H1 (cell line): Measurements from ENCODE around the gene SYMPK. TPM values are rescaled to one million over a fixed set of nuclear protein-coding genes. Genes with fewer than 3 reads are reported as not detected.
A peak's percentile ranks its signal among the peaks of the same experiment; 100 is the strongest.

ENCODE experiments used
- ASH2L ChIP-seq: fragments of 200-600, 300-600 bp; sonication (generic); IDR thresholded peaks from one replicate; pipeline ENCODE4 v1.7.1; 2017; ENCODE audit warnings: low read length
- CBX5 ChIP-seq: fragments of 300-800, 300-1000 bp; sonication (generic); IDR thresholded peaks from 2 replicates; pipeline ENCODE4 v1.7.1; 2016; ENCODE audit warnings: antibody characterized with exemption, low read length, low read depth
- CHD2 ChIP-seq: IDR thresholded peaks from 2 replicates; pipeline ENCODE4 v1.6.1; 2012; ENCODE audit warnings: low read length, improper control_type of control experiment
- EGR1 ChIP-seq: IDR thresholded peaks from 2 replicates; pipeline ENCODE4 v1.6.1; 2011; ENCODE audit warnings: low read depth, low read length, borderline replicate concordance
- FOSL1 ChIP-seq: IDR thresholded peaks from 2 replicates; pipeline ENCODE4 v1.6.1; 2011; ENCODE audit warnings: mild to moderate bottlenecking, low read depth, low read length, moderate library complexity; ENCODE audit not compliant: insufficient read depth
- HDAC2 ChIP-seq, 2 experiments: fragments of 300-600 bp in 1 of 2; sonication (generic) in 1 of 2; IDR thresholded peaks; 2 replicates each; pipeline ENCODE4 v1.6.1; 2011 to 2012; ENCODE audit warnings: low read depth in 2 of 2, low read length in 2 of 2, mild to moderate bottlenecking in 2 of 2, moderate library complexity in 2 of 2, borderline replicate concordance in 1 of 2, inconsistent platforms in 1 of 2
- HDAC6 ChIP-seq: IDR thresholded peaks from one replicate; pipeline ENCODE4 v1.7.1; 2012; ENCODE audit warnings: low read depth, mild to moderate bottlenecking, inconsistent platforms, low read length, moderate library complexity
- KDM4A ChIP-seq: IDR thresholded peaks from one replicate; pipeline ENCODE4 v1.7.1; 2012; ENCODE audit warnings: low read depth, mild to moderate bottlenecking, moderate library complexity, low read length, inconsistent platforms; ENCODE audit not compliant: severe bottlenecking
- MAFK ChIP-seq: IDR thresholded peaks from 2 replicates; pipeline ENCODE4 v1.6.1; 2012; ENCODE audit warnings: low read depth, mild to moderate bottlenecking, improper control_type of control experiment, low read length
- PHF8 ChIP-seq: fragments of 200-600 bp; sonication (generic); conservative IDR thresholded peaks from 2 replicates; pipeline ENCODE4 v1.7.1; 2012; ENCODE audit warnings: low read depth, mild to moderate bottlenecking, inconsistent platforms, low read length, moderate library complexity
- POLR2A ChIP-seq, 2 experiments: IDR thresholded peaks; 1 replicate in 1 of 2; 2 replicates in 1 of 2; pipeline ENCODE4 v1.6.1; 2011; ENCODE audit warnings: low read depth in 2 of 2, low read length in 2 of 2, mild to moderate bottlenecking in 2 of 2; ENCODE audit errors: control extremely low read depth in 1 of 2
- POLR2AphosphoS5 ChIP-seq: IDR thresholded peaks from 2 replicates; pipeline ENCODE4 v1.6.1; 2011; ENCODE audit warnings: low read depth, low read length
- POU5F1 ChIP-seq: IDR thresholded peaks from 2 replicates; pipeline ENCODE4 v1.6.1; 2011; ENCODE audit warnings: low read depth, mild to moderate bottlenecking, low read length, moderate library complexity
- SP1 ChIP-seq: IDR thresholded peaks from 2 replicates; pipeline ENCODE4 v1.6.1; 2011; ENCODE audit warnings: low read depth, low read length
- TAF1 ChIP-seq: IDR thresholded peaks from 2 replicates; pipeline ENCODE4 v1.6.1; 2011; ENCODE audit warnings: mild to moderate bottlenecking, low read depth, low read length
- TBP ChIP-seq: IDR thresholded peaks from 2 replicates; pipeline ENCODE4 v1.6.1; 2011; ENCODE audit warnings: low read depth, low read length, improper control_type of control experiment
- TCF12 ChIP-seq: IDR thresholded peaks from 2 replicates; pipeline ENCODE4 v1.6.1; 2011; ENCODE audit warnings: low read depth, mild to moderate bottlenecking, low read length
- TEAD4 ChIP-seq: IDR thresholded peaks from 2 replicates; pipeline ENCODE4 v1.6.1; 2012; ENCODE audit warnings: low read depth, low read length, inconsistent platforms, mixed read lengths
- polyA plus RNA-seq, 7 experiments: library from polyadenylated mRNA; depleted of rRNA in 3 of 7; stranded (reverse) in 5 of 7; unstranded in 2 of 7; fragments of >200 nt in 5 of 7; fragments of 200-250 nt in 2 of 7; gene quantifications; 1 replicate in 5 of 7; 2 replicates in 1 of 7; 4 replicates in 1 of 7; pipeline versions ENCODE4 v1.2.1 to v1.2.3, GENCODE V29; 2011 to 2013; ENCODE audit warnings: missing spikeins in 2 of 7, mixed read lengths in 2 of 7
- total RNA-seq: library from RNA; stranded (reverse); fragmentation: NEBNext Ultra II Directional; extraction: Animal tissue kit (Norgen Biotek cat#: 25700); gene quantifications from 2 replicates; pipeline ENCODE4 v1.2.1, GENCODE V29; 2021
- TF ChIP-seq, protein P1 (sequence below): IDR thresholded peaks from 2 replicates; pipeline ENCODE4 v1.6.1; 2012; ENCODE audit warnings: low read length, inconsistent platforms

Gene SYMPK
- total and polyA plus RNA-seq, 2 of the 8 experiments (the other 6 are each of a cell fraction or from before 2014, with no cell fraction given), result 93.6 to 99.5 TPM

DNA sequence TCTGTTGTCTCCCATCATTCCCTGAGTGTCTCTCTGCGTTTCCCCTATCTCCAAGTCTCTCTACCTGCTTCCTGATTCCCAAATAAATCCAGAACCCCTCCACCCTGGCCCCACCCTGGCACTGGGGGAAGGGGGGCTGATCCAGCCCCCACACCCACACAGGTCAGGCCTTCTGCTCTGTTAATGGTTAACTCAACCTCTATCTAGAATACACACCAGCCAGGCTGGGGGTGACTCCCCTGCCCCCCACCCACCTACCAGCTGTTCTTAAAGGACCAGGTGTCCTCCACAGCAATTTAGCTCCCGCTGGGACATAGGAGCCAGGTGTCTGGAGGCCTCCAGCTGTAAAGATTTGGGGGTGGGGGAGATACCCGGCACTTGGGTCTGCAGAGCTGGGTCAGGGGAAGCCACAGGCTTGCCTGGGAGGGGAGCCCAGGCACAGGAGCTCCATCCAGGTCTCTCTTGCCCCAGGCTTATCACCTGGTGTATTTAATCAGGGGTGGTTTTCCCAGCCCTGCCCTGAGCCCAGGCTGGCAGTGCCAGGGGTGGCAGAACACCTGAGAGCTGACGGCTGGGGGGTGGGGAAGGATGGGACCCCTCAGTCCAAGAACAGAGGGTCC is 19.1 kb upstream of the SYMPK start (continued):
- TF ChIP-seq TAF1 (0 out of 2 replicates have a peak, but pooled peaks have one; percentile 16), HDAC6 (no peak), PHF8 (no peak), ASH2L (peak; percentile 25), SP1 (peak; percentile 19; the same call in 1 of the 2 replicates), TEAD4 (no peak), TBP (no peak), KDM4A (no peak), POU5F1 (no peak), POLR2A (IDR thresholded peaks at IDR 0.05; ENCODE audit: control extremely low read depth in 1 of 2, low read depth in 2 of 2, low read length in 2 of 2) (no peak), MAFK (no peak), FOSL1 (no peak), POLR2AphosphoS5 (no peak), EGR1 (peak; percentile 64; the same call in 1 of the 2 replicates), CBX5 (no peak), TCF12 (peak; percentile 97), HDAC2 (IDR thresholded peaks at IDR 0.05; ENCODE audit: borderline replicate concordance in 1 of 2, low read depth in 2 of 2, low read length in 2 of 2) (0 out of 4 replicates have a peak, but pooled peaks of 1 of the 2 experiments have one; percentile 28), CHD2 (no peak)
- TF ChIP-seq, protein P1, sequence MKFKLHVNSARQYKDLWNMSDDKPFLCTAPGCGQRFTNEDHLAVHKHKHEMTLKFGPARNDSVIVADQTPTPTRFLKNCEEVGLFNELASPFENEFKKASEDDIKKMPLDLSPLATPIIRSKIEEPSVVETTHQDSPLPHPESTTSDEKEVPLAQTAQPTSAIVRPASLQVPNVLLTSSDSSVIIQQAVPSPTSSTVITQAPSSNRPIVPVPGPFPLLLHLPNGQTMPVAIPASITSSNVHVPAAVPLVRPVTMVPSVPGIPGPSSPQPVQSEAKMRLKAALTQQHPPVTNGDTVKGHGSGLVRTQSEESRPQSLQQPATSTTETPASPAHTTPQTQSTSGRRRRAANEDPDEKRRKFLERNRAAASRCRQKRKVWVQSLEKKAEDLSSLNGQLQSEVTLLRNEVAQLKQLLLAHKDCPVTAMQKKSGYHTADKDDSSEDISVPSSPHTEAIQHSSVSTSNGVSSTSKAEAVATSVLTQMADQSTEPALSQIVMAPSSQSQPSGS, result no peak
